ENCODE data around the gene CUL5.

Gene CUL5

GRCh38 chr11:108008656-108009496 is at the start of gene CUL5:
CUL5 (plus strand) TSS chr11:108008898; CDS start chr11:108009349, 451 bp downstream.
- DNase-seq (ENCODE audit: low read depth in 2 of 2): peak; percentile 89

- DNase-seq (ENCODE audit: low read depth in 2 of 2): no peak
Observed at GRCh38 chr11:107961480-107961879, 47.2 kb upstream of the CUL5 start.

- no peak for DNase-seq (ENCODE audit: low read depth in 2 of 2)
Observed at GRCh38 chr11:107962181-107962580, 46.5 kb upstream of the CUL5 start.

GRCh38 chr11:107963091-107963490 is 45.6 kb upstream of the CUL5 start:
- DNase-seq (ENCODE audit: low read depth in 2 of 2): no peak

- no peak for DNase-seq (ENCODE audit: low read depth in 2 of 2)
Observed at GRCh38 chr11:107969219-107969618, 39.5 kb upstream of the CUL5 start.

- no peak for DNase-seq (ENCODE audit: low read depth in 2 of 2)
Observed at GRCh38 chr11:107970049-107970448, 38.6 kb upstream of the CUL5 start.

- no peak for DNase-seq (ENCODE audit: low read depth in 2 of 2)
Observed at GRCh38 chr11:107973641-107974040, 35.1 kb upstream of the CUL5 start.

- no peak for DNase-seq (ENCODE audit: low read depth in 2 of 2)
Observed at GRCh38 chr11:107988397-107989158, 20.1 kb upstream of the CUL5 start.

- no peak for DNase-seq (ENCODE audit: low read depth in 2 of 2)
Observed at GRCh38 chr11:107991868-107992414, 16.8 kb upstream of the CUL5 start.

- DNase-seq (ENCODE audit: low read depth in 2 of 2): no peak
Observed at GRCh38 chr11:107996006-107996776, 12.5 kb upstream of the CUL5 start.

GRCh38 chr11:107998761-107999160 is 9.9 kb upstream of the CUL5 start:
- DNase-seq (ENCODE audit: low read depth in 2 of 2): no peak

GRCh38 chr11:107999759-108000455 is 8.8 kb upstream of the CUL5 start:
- peak in 1 of 2 donors; percentile 6 for DNase-seq (ENCODE audit: low read depth in 2 of 2)

GRCh38 chr11:108002476-108002875 is 6.2 kb upstream of the CUL5 start:
- no peak for DNase-seq (ENCODE audit: low read depth in 2 of 2)

GRCh38 chr11:108003623-108004022 is 5.1 kb upstream of the CUL5 start:
- no peak for DNase-seq (ENCODE audit: low read depth in 2 of 2)

GRCh38 chr11:108007819-108008218 is 879 bp upstream of the CUL5 start:
- DNase-seq (ENCODE audit: low read depth in 2 of 2): no peak

GRCh38 chr11:108009497-108010370 is 1.0 kb downstream of the CUL5 start:
- no peak for DNase-seq (ENCODE audit: low read depth in 2 of 2)

- no peak for DNase-seq (ENCODE audit: low read depth in 2 of 2)
Observed at GRCh38 chr11:108012139-108012725, 3.5 kb downstream of the CUL5 start.

GRCh38 chr11:108016647-108017046 is 7.9 kb downstream of the CUL5 start:
- no peak for DNase-seq (ENCODE audit: low read depth in 2 of 2)

- DNase-seq (ENCODE audit: low read depth in 2 of 2): no peak
Observed at GRCh38 chr11:108018708-108019107, 10.0 kb downstream of the CUL5 start.

Data from stimulated activated CD4-positive, alpha-beta T cell treated with anti-CD3 and anti-CD28 coated beads, Interleukin-4, amount 100 ng/mL, for 48 hours (primary cell).